Astrocyte (in vitro differentiated cells and primary cell): Measurements from ENCODE around the gene CDC42BPG. TPM values are rescaled to one million over a fixed set of nuclear protein-coding genes. Genes with fewer than 3 reads are reported as not detected.
A peak's percentile ranks its signal among the peaks of the same experiment; 100 is the strongest.

Experiments used
- DNase-seq: peaks from one replicate; pipeline ENCODE4 v3.0.0-alpha.2; 2010; ENCODE audit warnings: low read depth
- FAIRE-seq: peaks from 2 replicates; lab custom pipeline; 2011; peaks lifted over from hg19 to GRCh38; lab: Jason Lieb, UNC
- H2AFZ ChIP-seq: 2 replicates; pipeline ENCODE4 v1.6.0; 2012; ENCODE audit warnings: low read depth, low read length, inconsistent platforms
- H3K27ac ChIP-seq: 2 replicates; pipeline ENCODE4 v1.5.1; 2011; ENCODE audit warnings: low read depth, low read length, inconsistent platforms
- H3K27me3 ChIP-seq: 2 replicates; pipeline ENCODE4 v1.6.0; 2011; ENCODE audit warnings: low read length, inconsistent platforms; ENCODE audit not compliant: insufficient read depth
- H3K36me3 ChIP-seq: 2 replicates; pipeline ENCODE4 v1.5.1; 2011; ENCODE audit warnings: low read length, inconsistent platforms; ENCODE audit not compliant: insufficient read depth
- H3K4me1 ChIP-seq: 2 replicates; pipeline ENCODE4 v1.5.1; 2011; ENCODE audit warnings: low read length, inconsistent platforms; ENCODE audit not compliant: insufficient read depth
- H3K4me2 ChIP-seq: 2 replicates; pipeline ENCODE4 v1.6.0; 2012; ENCODE audit warnings: low read length, inconsistent platforms
- H3K4me3 ChIP-seq: 2 replicates; pipeline ENCODE4 v1.5.1; 2011; ENCODE audit warnings: low read depth, mild to moderate bottlenecking, low read length, inconsistent platforms; ENCODE audit not compliant: insufficient read depth
- H3K79me2 ChIP-seq: 2 replicates; pipeline ENCODE4 v1.6.0; 2012; ENCODE audit warnings: mild to moderate bottlenecking, low read length, inconsistent platforms; ENCODE audit not compliant: insufficient read depth
- H3K9ac ChIP-seq: 2 replicates; pipeline ENCODE4 v1.6.0; 2012; ENCODE audit warnings: mild to moderate bottlenecking, low read length, inconsistent platforms
- H3K9me3 ChIP-seq: 2 replicates; pipeline ENCODE4 v1.5.1; 2012; ENCODE audit warnings: low read depth, mild to moderate bottlenecking, low read length, inconsistent platforms; ENCODE audit not compliant: insufficient read depth
- H4K20me1 ChIP-seq: 2 replicates; pipeline ENCODE4 v1.6.0; 2012; ENCODE audit warnings: low read length, inconsistent platforms; ENCODE audit not compliant: insufficient read depth
- H3K27ac Mint-ChIP-seq: one replicate; pipeline ENCODE4 v1.8.0; 2021; ENCODE audit warnings: mild to moderate bottlenecking, mixed read lengths; ENCODE audit not compliant: unreplicated experiment
- H3K27me3 Mint-ChIP-seq: one replicate; pipeline ENCODE4 v1.8.0; 2021; ENCODE audit warnings: low read depth, mixed read lengths; ENCODE audit not compliant: unreplicated experiment
- H3K36me3 Mint-ChIP-seq: one replicate; pipeline ENCODE4 v1.8.0; 2021; ENCODE audit warnings: low read depth, mixed read lengths; ENCODE audit not compliant: unreplicated experiment
- H3K4me1 Mint-ChIP-seq: one replicate; pipeline ENCODE4 v1.8.0; 2021; ENCODE audit warnings: low read depth, mixed read lengths; ENCODE audit not compliant: unreplicated experiment
- H3K4me3 Mint-ChIP-seq: one replicate; pipeline ENCODE4 v1.8.0; 2021; ENCODE audit warnings: mild to moderate bottlenecking, moderate library complexity, mixed read lengths; ENCODE audit not compliant: unreplicated experiment
- H3K9me3 Mint-ChIP-seq: one replicate; pipeline ENCODE4 v1.8.0; 2021; ENCODE audit warnings: mild to moderate bottlenecking, mixed read lengths; ENCODE audit not compliant: unreplicated experiment
- EZH2 ChIP-seq: IDR thresholded peaks from 2 replicates; pipeline ENCODE4 v1.6.1; 2012; ENCODE audit warnings: mild to moderate bottlenecking, low read length, inconsistent platforms; ENCODE audit not compliant: insufficient read depth
- total RNA-seq: library from RNA; stranded (reverse); gene quantifications from 2 replicates; pipeline ENCODE4 v1.2.1, GENCODE V29; 2021
- TF ChIP-seq, protein P1 (sequence below): IDR thresholded peaks from 2 replicates; pipeline ENCODE4 v1.5.1; 2011; ENCODE audit warnings: low read depth, mild to moderate bottlenecking, inconsistent platforms, low read length, moderate library complexity; ENCODE audit not compliant: insufficient read depth

CDC42BPG gene
- total RNA-seq, 1 donor from 2014 or later = 4.6 TPM

GRCh38 chr11:64784813-64785581 is 59.5 kb downstream of the CDC42BPG start:
- Histone ChIP-seq H3K36me3 (no peaks in the 10 kb centered on the region), H3K27me3 (no peaks in the 10 kb centered on the region), H3K79me2 (no peaks in the 10 kb centered on the region), H3K4me3 (no peak overlapping the region), H3K4me2 (no peak overlapping the region), H3K4me1 (no peaks in the 10 kb centered on the region), H3K27ac (no peak overlapping the region), H2AFZ (no peak overlapping the region), H3K9me3 (no peaks in the 10 kb centered on the region), H3K9ac (no peak overlapping the region), H4K20me1 (no peaks in the 10 kb centered on the region)
- FAIRE-seq (no peak), DNase-seq (no peak)
- Mint-ChIP-seq H3K36me3 (peaks cover 2% of the 10 kb centered on the region), H3K27me3 (no peaks in the 10 kb centered on the region), H3K9me3 (no peaks in the 10 kb centered on the region), H3K4me3 (no peak overlapping the region), H3K4me1 (no peaks in the 10 kb centered on the region), H3K27ac (no peak overlapping the region)
- no peak for TF ChIP-seq EZH2
- TF ChIP-seq, protein P1, sequence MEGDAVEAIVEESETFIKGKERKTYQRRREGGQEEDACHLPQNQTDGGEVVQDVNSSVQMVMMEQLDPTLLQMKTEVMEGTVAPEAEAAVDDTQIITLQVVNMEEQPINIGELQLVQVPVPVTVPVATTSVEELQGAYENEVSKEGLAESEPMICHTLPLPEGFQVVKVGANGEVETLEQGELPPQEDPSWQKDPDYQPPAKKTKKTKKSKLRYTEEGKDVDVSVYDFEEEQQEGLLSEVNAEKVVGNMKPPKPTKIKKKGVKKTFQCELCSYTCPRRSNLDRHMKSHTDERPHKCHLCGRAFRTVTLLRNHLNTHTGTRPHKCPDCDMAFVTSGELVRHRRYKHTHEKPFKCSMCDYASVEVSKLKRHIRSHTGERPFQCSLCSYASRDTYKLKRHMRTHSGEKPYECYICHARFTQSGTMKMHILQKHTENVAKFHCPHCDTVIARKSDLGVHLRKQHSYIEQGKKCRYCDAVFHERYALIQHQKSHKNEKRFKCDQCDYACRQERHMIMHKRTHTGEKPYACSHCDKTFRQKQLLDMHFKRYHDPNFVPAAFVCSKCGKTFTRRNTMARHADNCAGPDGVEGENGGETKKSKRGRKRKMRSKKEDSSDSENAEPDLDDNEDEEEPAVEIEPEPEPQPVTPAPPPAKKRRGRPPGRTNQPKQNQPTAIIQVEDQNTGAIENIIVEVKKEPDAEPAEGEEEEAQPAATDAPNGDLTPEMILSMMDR = no peak

- no peaks in the 10 kb centered on the region for H3K27me3 Mint-ChIP-seq
- Histone ChIP-seq H4K20me1 (peaks cover 39% of the 10 kb centered on the region), H3K79me2 (peaks cover 38% of the 10 kb centered on the region), H3K4me2 (peak within 1 kb of the TSS; percentile 92), H3K4me3 (peak within 1 kb of the TSS; percentile 99), H3K9me3 (no peaks in the 10 kb centered on the region), H3K9ac (peak within 1 kb of the TSS; percentile 93), H3K27ac (peak within 1 kb of the TSS; percentile 87), H3K4me1 (peaks cover 13% of the 10 kb centered on the region), H2AFZ (peak within 1 kb of the TSS; percentile 68), H3K27me3 (no peaks in the 10 kb centered on the region), H3K36me3 (peaks cover 28% of the 10 kb centered on the region)
- no peaks in the 10 kb centered on the region for H3K9me3 Mint-ChIP-seq
- peak within 1 kb of the TSS; percentile 92 for H3K27ac Mint-ChIP-seq
- DNase-seq (peak; percentile 98), FAIRE-seq (peak; percentile 52)
- no peak for TF ChIP-seq EZH2
- TF ChIP-seq, protein P1 = no peak
- H3K36me3 Mint-ChIP-seq = peaks cover 1% of the 10 kb centered on the region
- peak within 1 kb of the TSS; percentile 98 for H3K4me3 Mint-ChIP-seq
- H3K4me1 Mint-ChIP-seq = peaks cover 13% of the 10 kb centered on the region
These were observed 65.8 kb downstream of the CDC42BPG start, which contains the start of gene SF1 for GRCh38 chr11:64778473-64779298. Gene SF1, minus strand, starts transcription at chr11:64778542. Its CDS starts 150 bp downstream, at chr11:64778392.
